Measurements from ENCODE around the gene LMX1B. TPM values are rescaled to one million over a fixed set of nuclear protein-coding genes. Genes with fewer than 3 reads are reported as not detected.

LMX1B gene
- total and polyA plus RNA-seq, 2 donors (not counting 3 experiments of a cell fraction or from before 2014, with no cell fraction given): not detected

- Histone ChIP-seq H3K27ac (ENCODE audit: insufficient read depth, low read depth, low read length) (no peak overlapping the region), H3K27me3 (ENCODE audit: control insufficient read depth in 2 of 2, insufficient read depth in 2 of 2, low read length in 2 of 2) (peaks cover 9 to 16% of the 10 kb centered on the region in 2 experiments), H3K4me2 (ENCODE audit: insufficient read depth, low read length) (no peak overlapping the region), H3K9ac (replicated peaks; ENCODE audit: extremely low read depth, insufficient read depth, low read length) (no peak overlapping the region), H3K9me3 (replicated peaks; ENCODE audit: control insufficient read depth, insufficient read depth, low read length) (no peaks in the 10 kb centered on the region), H3K79me2 (ENCODE audit: control insufficient read depth, insufficient read depth, low read length) (no peaks in the 10 kb centered on the region), H3K4me3 (replicated peaks in 1 of 3; ENCODE audit: insufficient read depth in 1 of 3, low read depth in 1 of 3, low read length in 3 of 3) (no peak overlapping the region), H3K36me3 (ENCODE audit: control insufficient read depth in 2 of 2, extremely low read depth in 1 of 2, insufficient read depth in 2 of 2, low read length in 2 of 2) (no peaks in the 10 kb centered on the region), H3K9me1 (replicated peaks; ENCODE audit: control insufficient read depth, extremely low read depth, insufficient read depth, low read length) (no peaks in the 10 kb centered on the region), H3K4me1 (ENCODE audit: control insufficient read depth, extremely low read depth, insufficient read depth, low read length) (no peaks in the 10 kb centered on the region), H4K20me1 (replicated peaks; ENCODE audit: control insufficient read depth, extremely low read depth, insufficient read depth, low read length) (no peaks in the 10 kb centered on the region), H2AFZ (ENCODE audit: low read depth, low read length) (no peak overlapping the region)
- no TSS peak for BruUV-seq (replicated peaks)
- FAIRE-seq: no peak
- CTCF ChIA-PET: no interaction called here
- dilution Hi-C loops (cut with MboI; ENCODE audit: extremely low pct_ligation_motif_present, low sequenced_read_pairs): no loop called here
- DNase-seq (ENCODE audit: low read depth, low spot score): no peak
- POLR2A ChIA-PET: no interaction called here
- no peak for TF ChIP-seq GATA2 (IDR thresholded peaks at IDR 0.05; ENCODE audit: insufficient read depth, insufficient read length, low read depth, low read length)
- TF ChIP-seq MAX (IDR thresholded peaks at IDR 0.05; ENCODE audit: insufficient read depth, insufficient read length): no peak
- no peak for TF ChIP-seq EZH2 (IDR thresholded peaks at IDR 0.05; ENCODE audit: borderline replicate concordance, low read depth, low read length, severe bottlenecking)
- no peak for TF ChIP-seq FOS (IDR thresholded peaks at IDR 0.05; ENCODE audit: borderline replicate concordance, insufficient read depth, low read length)
- TF ChIP-seq CTCF (IDR thresholded peaks at IDR 0.05; ENCODE audit: extremely low read depth in 1 of 2, insufficient read depth in 1 of 2, low read depth in 1 of 2, low read length in 2 of 2): no peak
- TF ChIP-seq POLR2A (IDR thresholded peaks at IDR 0.05; ENCODE audit: low read depth, low read length): no peak
- TF ChIP-seq MYC (IDR thresholded peaks at IDR 0.05; ENCODE audit: low read depth, low read length): no peak
- no peak for TF ChIP-seq POLR2AphosphoS5 (IDR thresholded peaks at IDR 0.05; ENCODE audit: insufficient read depth, low read depth, low read length)
- no peak for TF ChIP-seq JUN (IDR thresholded peaks at IDR 0.05; ENCODE audit: borderline replicate concordance, insufficient read depth, insufficient read length, low read depth)
- intact Hi-C loops (cut with micrococcal nuclease): no loop called here
Measured at GRCh38 chr9:126595982-126596381, 17.7 kb upstream of the LMX1B start.

Measured in endothelial cell of umbilical vein (primary cell).